Measurements from ENCODE around the gene NAA50.
A peak's percentile ranks its signal among the peaks of the same experiment; 100 is the strongest.

The NAA50 gene

DNA sequence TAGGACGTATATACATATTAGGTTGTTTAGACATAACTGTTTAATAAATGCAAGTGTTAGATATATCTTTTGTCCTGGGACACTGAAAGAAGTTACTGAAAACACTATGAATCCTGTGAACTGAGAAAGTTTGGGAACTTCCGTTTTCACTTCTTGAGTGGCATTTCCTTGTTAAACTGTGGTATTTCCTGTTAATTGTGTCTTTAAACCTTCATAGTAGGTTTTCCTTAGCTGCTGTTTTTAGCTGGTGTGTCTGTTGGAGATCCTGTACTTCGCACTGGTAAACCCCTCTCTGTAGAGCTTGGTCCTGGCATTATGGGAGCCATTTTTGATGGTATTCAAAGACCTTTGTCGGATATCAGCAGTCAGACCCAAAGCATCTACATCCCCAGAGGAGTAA, 37.9 kb upstream of the NAA50 start:
- Histone ChIP-seq H2AK5ac (ENCODE audit: low read depth, low read length) (no peak overlapping the region), H2AFZ (ENCODE audit: low read length) (peak overlapping the region; percentile 68), H2BK5ac (ENCODE audit: low read length) (no peak overlapping the region), H2BK15ac (ENCODE audit: low read length) (no peak overlapping the region), H3K9ac (ENCODE audit: low read depth, low read length, poor library complexity) (no peak overlapping the region), H3K4ac (ENCODE audit: low read length) (no peak overlapping the region), H4K91ac (ENCODE audit: low read depth, low read length, poor library complexity) (no peak overlapping the region), H3K4me1 (ENCODE audit: control insufficient read depth in 2 of 2, insufficient read depth in 1 of 2, low read depth in 1 of 2, low read length in 2 of 2) (peaks cover 0 to 7% of the 10 kb centered on the region in 2 donors), H3K27ac (replicated peaks; ENCODE audit: low read length) (no peak overlapping the region), H3K79me1 (ENCODE audit: low read depth, low read length) (no peaks in the 10 kb centered on the region), H2BK120ac (ENCODE audit: low read depth, low read length) (no peak overlapping the region), H3K36me3 (replicated peaks in 1 of 2; ENCODE audit: control insufficient read depth in 2 of 2, insufficient read depth in 2 of 2, low read length in 2 of 2) (peaks cover 2 to 35% of the 10 kb centered on the region in 2 donors), H3K18ac (ENCODE audit: low read length) (no peak overlapping the region), H3K23ac (ENCODE audit: low read depth, low read length, poor library complexity) (no peak overlapping the region), H3K9me3 (replicated peaks in 1 of 2; ENCODE audit: control insufficient read depth in 2 of 2, insufficient read depth in 1 of 2, low read depth in 1 of 2, low read length in 2 of 2) (no peaks in the 10 kb centered on the region), H3K4me2 (ENCODE audit: insufficient read depth, low read length, poor library complexity, severe bottlenecking) (no peak overlapping the region), H3K27me3 (ENCODE audit: control insufficient read depth in 3 of 3, insufficient read depth in 3 of 3, low read depth in 1 of 3, low read length in 3 of 3) (no peaks in the 10 kb centered on the region), H3K14ac (ENCODE audit: low read length) (no peak overlapping the region), H4K8ac (ENCODE audit: low read depth, low read length) (no peak overlapping the region), H3K4me3 (ENCODE audit: low read length in 2 of 2) (no peak overlapping the region), H2BK12ac (ENCODE audit: low read length) (no peak overlapping the region)
- WGBS, 2 donors (ENCODE audit: extremely low coverage in 2 of 2, insufficient read length in 2 of 2, insufficient replicate concordance in 1 of 2): no CpG with 5 or more reads among the region's 4 CpGs
- no peak for DNase-seq (ENCODE audit: low spot score)

DNA sequence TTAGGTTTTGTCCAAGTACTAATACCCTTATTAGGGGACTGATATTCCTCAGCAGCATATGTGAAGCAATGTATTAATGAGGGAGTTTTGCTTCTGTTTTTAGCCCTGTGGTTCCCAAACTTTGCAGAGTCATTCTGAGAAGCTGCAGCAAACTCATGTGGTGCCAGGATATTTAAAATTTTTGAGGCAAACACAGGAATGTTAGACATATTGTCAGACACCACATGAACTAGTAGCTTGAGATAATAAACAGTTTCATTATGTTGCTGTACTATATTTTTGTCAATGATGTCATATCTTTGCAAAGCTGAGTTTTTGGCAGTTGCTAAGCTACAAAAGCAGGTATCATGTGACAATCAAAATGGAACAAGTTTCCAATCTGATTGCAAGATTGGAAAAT, 37.4 kb upstream of the NAA50 start:
- Histone ChIP-seq H2BK12ac (ENCODE audit: low read length) (no peak overlapping the region), H3K14ac (ENCODE audit: low read length) (no peak overlapping the region), H2BK120ac (ENCODE audit: low read depth, low read length) (no peak overlapping the region), H3K23ac (ENCODE audit: low read depth, low read length, poor library complexity) (no peak overlapping the region), H2BK5ac (ENCODE audit: low read length) (no peak overlapping the region), H3K4me1 (ENCODE audit: control insufficient read depth in 2 of 2, insufficient read depth in 1 of 2, low read depth in 1 of 2, low read length in 2 of 2) (peaks cover 0 to 7% of the 10 kb centered on the region in 2 donors), H4K91ac (ENCODE audit: low read depth, low read length, poor library complexity) (no peak overlapping the region), H3K4me2 (ENCODE audit: insufficient read depth, low read length, poor library complexity, severe bottlenecking) (no peak overlapping the region), H4K8ac (ENCODE audit: low read depth, low read length) (no peak overlapping the region), H3K9me3 (replicated peaks in 1 of 2; ENCODE audit: control insufficient read depth in 2 of 2, insufficient read depth in 1 of 2, low read depth in 1 of 2, low read length in 2 of 2) (no peaks in the 10 kb centered on the region), H3K9ac (ENCODE audit: low read depth, low read length, poor library complexity) (no peak overlapping the region), H3K27me3 (ENCODE audit: control insufficient read depth in 3 of 3, insufficient read depth in 3 of 3, low read depth in 1 of 3, low read length in 3 of 3) (no peaks in the 10 kb centered on the region), H2BK15ac (ENCODE audit: low read length) (no peak overlapping the region), H3K4me3 (ENCODE audit: low read length in 2 of 2) (no peak overlapping the region), H2AK5ac (ENCODE audit: low read depth, low read length) (no peak overlapping the region), H3K27ac (replicated peaks; ENCODE audit: low read length) (no peak overlapping the region), H3K79me1 (ENCODE audit: low read depth, low read length) (no peaks in the 10 kb centered on the region), H3K18ac (ENCODE audit: low read length) (no peak overlapping the region), H3K4ac (ENCODE audit: low read length) (no peak overlapping the region), H3K36me3 (replicated peaks in 1 of 2; ENCODE audit: control insufficient read depth in 2 of 2, insufficient read depth in 2 of 2, low read length in 2 of 2) (peaks cover 2 to 35% of the 10 kb centered on the region in 2 donors), H2AFZ (ENCODE audit: low read length) (no peak overlapping the region)
- DNase-seq (ENCODE audit: low spot score): no peak

DNA sequence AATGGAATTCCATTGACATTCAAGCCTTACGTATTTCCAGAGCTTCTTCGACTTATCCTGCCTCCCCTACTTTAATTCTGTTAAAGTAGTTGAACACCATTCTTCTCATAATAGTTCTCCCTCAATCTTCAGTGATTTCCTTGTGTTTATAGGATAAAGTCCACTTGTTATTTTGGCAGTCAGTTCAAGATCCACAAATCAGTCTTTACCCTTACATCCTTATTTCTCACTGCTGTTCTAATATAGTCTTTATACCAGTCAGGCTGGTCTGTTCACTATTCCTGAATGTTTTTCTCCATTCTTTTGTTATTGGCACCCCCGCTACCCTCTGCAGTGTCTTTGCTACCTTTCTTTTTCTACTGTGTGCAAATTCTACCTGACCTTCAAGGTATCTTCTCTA, 30.5 kb upstream of the NAA50 start:
- no peak overlapping the region for H2BK15ac ChIP-seq (ENCODE audit: low read length)
- peaks cover 0 to 10% of the 10 kb centered on the region in 2 donors for H3K36me3 ChIP-seq (replicated peaks in 1 of 2; ENCODE audit: control insufficient read depth in 2 of 2, insufficient read depth in 2 of 2, low read length in 2 of 2)
- H2BK120ac ChIP-seq (ENCODE audit: low read depth, low read length): no peak overlapping the region
- no peak overlapping the region for H3K23ac ChIP-seq (ENCODE audit: low read depth, low read length, poor library complexity)
- no peaks in the 10 kb centered on the region for H3K4me1 ChIP-seq (ENCODE audit: control insufficient read depth in 2 of 2, insufficient read depth in 1 of 2, low read depth in 1 of 2, low read length in 2 of 2)
- H2AFZ ChIP-seq (ENCODE audit: low read length): no peak overlapping the region
- peaks cover 6% of the 10 kb centered on the region for H3K79me1 ChIP-seq (ENCODE audit: low read depth, low read length)
- H2BK5ac ChIP-seq (ENCODE audit: low read length): no peak overlapping the region
- H3K4ac ChIP-seq (ENCODE audit: low read length): no peak overlapping the region
- no CpG with 5 or more reads among the region's 3 CpGs for WGBS, 2 donors (ENCODE audit: extremely low coverage in 2 of 2, insufficient read length in 2 of 2, insufficient replicate concordance in 1 of 2)
- H3K27me3 ChIP-seq (ENCODE audit: control insufficient read depth in 3 of 3, insufficient read depth in 3 of 3, low read depth in 1 of 3, low read length in 3 of 3): no peaks in the 10 kb centered on the region
- H2AK5ac ChIP-seq (ENCODE audit: low read depth, low read length): no peak overlapping the region
- no peak overlapping the region for H4K8ac ChIP-seq (ENCODE audit: low read depth, low read length)
- H3K18ac ChIP-seq (ENCODE audit: low read length): no peak overlapping the region
- H3K9ac ChIP-seq (ENCODE audit: low read depth, low read length, poor library complexity): no peak overlapping the region
- no peak overlapping the region for H3K14ac ChIP-seq (ENCODE audit: low read length)
- no peaks in the 10 kb centered on the region for H3K9me3 ChIP-seq (replicated peaks in 1 of 2; ENCODE audit: control insufficient read depth in 2 of 2, insufficient read depth in 1 of 2, low read depth in 1 of 2, low read length in 2 of 2)
- DNase-seq (ENCODE audit: low spot score): no peak
- H3K4me2 ChIP-seq (ENCODE audit: insufficient read depth, low read length, poor library complexity, severe bottlenecking): no peak overlapping the region
- no peak overlapping the region for H3K27ac ChIP-seq (replicated peaks; ENCODE audit: low read length)
- no peak overlapping the region for H3K4me3 ChIP-seq (ENCODE audit: low read length in 2 of 2)
- no peak overlapping the region for H2BK12ac ChIP-seq (ENCODE audit: low read length)
- H4K91ac ChIP-seq (ENCODE audit: low read depth, low read length, poor library complexity): no peak overlapping the region

DNA sequence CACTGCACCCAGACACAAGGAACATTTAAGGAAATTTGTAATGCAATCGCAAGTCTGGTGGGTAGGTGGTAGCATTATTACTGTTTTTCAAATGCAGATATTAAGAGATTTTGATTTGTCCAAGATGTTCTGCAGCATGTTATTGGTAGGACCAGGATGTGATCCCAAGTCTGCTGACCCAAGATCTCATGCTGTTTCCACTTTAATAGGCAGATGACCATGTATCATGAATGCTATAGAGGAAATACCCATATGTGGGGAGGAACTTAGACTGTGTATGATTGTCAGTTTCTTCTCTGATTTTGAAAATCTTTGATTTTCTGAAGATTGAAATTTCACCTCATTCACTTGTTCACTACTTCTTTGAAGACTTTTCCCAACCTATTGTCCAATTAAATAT, 29.5 kb upstream of the NAA50 start:
- Histone ChIP-seq H3K4me1 (ENCODE audit: control insufficient read depth in 2 of 2, insufficient read depth in 1 of 2, low read depth in 1 of 2, low read length in 2 of 2) (no peaks in the 10 kb centered on the region), H3K18ac (ENCODE audit: low read length) (no peak overlapping the region), H2BK12ac (ENCODE audit: low read length) (no peak overlapping the region), H3K4me2 (ENCODE audit: insufficient read depth, low read length, poor library complexity, severe bottlenecking) (no peak overlapping the region), H3K23ac (ENCODE audit: low read depth, low read length, poor library complexity) (no peak overlapping the region), H3K4me3 (ENCODE audit: low read length in 2 of 2) (no peak overlapping the region), H2AK5ac (ENCODE audit: low read depth, low read length) (no peak overlapping the region), H4K8ac (ENCODE audit: low read depth, low read length) (no peak overlapping the region), H2BK15ac (ENCODE audit: low read length) (no peak overlapping the region), H4K91ac (ENCODE audit: low read depth, low read length, poor library complexity) (no peak overlapping the region), H2BK5ac (ENCODE audit: low read length) (no peak overlapping the region), H3K36me3 (replicated peaks in 1 of 2; ENCODE audit: control insufficient read depth in 2 of 2, insufficient read depth in 2 of 2, low read length in 2 of 2) (peaks cover 0 to 10% of the 10 kb centered on the region in 2 donors), H3K9ac (ENCODE audit: low read depth, low read length, poor library complexity) (no peak overlapping the region), H3K4ac (ENCODE audit: low read length) (no peak overlapping the region), H3K14ac (ENCODE audit: low read length) (no peak overlapping the region), H3K9me3 (replicated peaks in 1 of 2; ENCODE audit: control insufficient read depth in 2 of 2, insufficient read depth in 1 of 2, low read depth in 1 of 2, low read length in 2 of 2) (no peaks in the 10 kb centered on the region), H3K27me3 (ENCODE audit: control insufficient read depth in 3 of 3, insufficient read depth in 3 of 3, low read depth in 1 of 3, low read length in 3 of 3) (no peaks in the 10 kb centered on the region), H3K27ac (replicated peaks; ENCODE audit: low read length) (no peak overlapping the region), H2BK120ac (ENCODE audit: low read depth, low read length) (no peak overlapping the region), H3K79me1 (ENCODE audit: low read depth, low read length) (peaks cover 6% of the 10 kb centered on the region), H2AFZ (ENCODE audit: low read length) (no peak overlapping the region)
- WGBS, 2 donors (ENCODE audit: extremely low coverage in 2 of 2, insufficient read length in 2 of 2, insufficient replicate concordance in 1 of 2): no CpG with 5 or more reads among the region's 1 CpG
- DNase-seq (ENCODE audit: low spot score): no peak

All from neuronal stem cell (in vitro differentiated cells).